Activated CD4-positive, CD25-positive, alpha-beta regulatory T cell (primary cell): ENCODE results near the gene P4HTM.

ENCODE experiments used
- DNase-seq, 4 experiments: peaks; one replicate each; lab custom pipeline; 2025; lab: John Stamatoyannopoulos, UW

P4HTM gene

GRCh38 chr3:48984663-48985062 is 5.4 kb upstream of the P4HTM start:
- no peak for DNase-seq

- no peak for DNase-seq
Observed at GRCh38 chr3:48985831-48986376, 4.1 kb upstream of the P4HTM start.

GRCh38 chr3:48989126-48989795 is 780 bp upstream of the P4HTM start:
- DNase-seq = no peak

DNA sequence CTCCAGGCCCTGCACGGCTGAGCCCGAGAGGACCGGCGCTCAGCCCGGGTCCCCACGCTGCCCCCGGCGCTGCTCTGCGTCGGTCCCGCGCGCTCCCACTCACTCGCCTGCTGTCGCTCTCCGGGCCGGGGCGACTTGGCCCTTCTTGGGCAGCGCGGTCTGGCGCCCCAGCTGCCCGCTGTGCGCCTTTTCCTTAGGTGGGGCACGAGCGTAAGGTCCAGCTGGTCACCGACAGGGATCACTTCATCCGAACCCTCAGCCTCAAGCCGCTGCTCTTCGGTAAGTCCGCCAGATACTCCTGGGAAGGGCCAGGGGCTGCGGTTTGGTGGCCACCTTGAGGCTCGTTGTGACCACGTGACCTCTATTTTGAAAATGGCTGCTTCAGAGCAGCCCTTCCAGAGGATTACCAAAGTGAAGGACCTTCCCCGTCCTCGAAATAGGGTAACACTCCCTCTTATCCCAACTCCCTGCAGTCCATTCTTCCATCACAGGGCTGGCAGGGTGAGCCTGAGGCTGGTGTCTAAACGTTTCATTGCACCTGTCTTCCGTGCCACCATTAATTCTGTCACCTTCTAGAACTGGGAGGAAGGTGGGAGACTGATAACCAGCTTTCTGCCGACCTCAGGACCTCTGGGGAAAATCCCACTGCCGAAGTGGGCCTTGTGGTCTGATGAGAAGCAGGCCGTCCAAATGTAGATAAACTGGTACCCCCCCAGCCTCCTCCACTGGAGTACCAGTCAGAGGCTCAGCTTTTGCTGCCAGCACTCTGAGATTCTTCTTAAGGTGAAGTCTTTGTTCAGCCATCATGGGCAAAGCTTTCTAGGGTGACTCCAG is 812 bp downstream of the P4HTM start:
- DNase-seq = no peak

- DNase-seq = no peak
Observed at GRCh38 chr3:48991851-48992545, 2.0 kb downstream of the P4HTM start.

- no peak for DNase-seq
Observed at GRCh38 chr3:48993834-48994233, 3.8 kb downstream of the P4HTM start.

GRCh38 chr3:48996640-48997039 is 6.6 kb downstream of the P4HTM start:
- no peak for DNase-seq

- no peak for DNase-seq
Observed at GRCh38 chr3:48997102-48997635, 7.1 kb downstream of the P4HTM start.

GRCh38 chr3:48997714-48998637 is 7.9 kb downstream of the P4HTM start:
- no peak for DNase-seq

DNA sequence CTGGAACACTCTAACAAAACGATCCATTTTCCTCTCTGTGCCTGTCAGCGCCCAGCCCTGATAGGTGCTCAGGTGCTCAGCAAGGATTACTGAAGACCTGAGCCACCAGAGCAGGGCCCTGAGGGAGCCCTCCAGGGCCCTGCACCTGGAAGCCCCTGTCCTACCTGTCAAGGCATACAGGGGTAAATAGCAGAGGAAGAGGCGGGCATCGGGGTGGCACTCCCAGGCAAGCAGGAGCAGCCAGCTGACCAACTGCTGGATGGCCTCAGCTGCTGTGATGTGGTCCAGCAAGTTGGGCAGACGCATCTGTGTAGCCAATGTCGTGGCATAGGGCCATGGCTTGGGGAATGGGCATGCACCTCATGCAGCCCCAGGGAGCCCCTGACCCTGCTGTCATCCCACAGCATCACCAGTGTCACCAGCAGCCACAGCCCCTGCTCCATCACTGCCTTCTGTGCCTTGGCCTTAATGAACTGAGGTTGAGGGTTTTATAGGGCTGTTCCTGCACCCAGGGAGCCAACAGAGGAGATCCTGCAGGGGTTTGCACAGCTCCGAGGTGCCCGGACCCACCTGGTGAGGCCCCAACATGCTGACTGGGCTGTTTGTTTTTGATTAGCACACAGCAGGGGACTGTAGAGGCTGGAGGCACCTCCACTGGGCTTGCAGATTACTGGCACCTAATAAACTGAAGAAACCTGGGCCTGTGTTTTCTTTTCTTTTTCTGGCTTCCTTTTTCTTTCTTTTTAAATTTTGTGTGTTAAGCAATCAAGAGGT is 9.2 kb downstream of the P4HTM start:
- DNase-seq = no peak

DNA sequence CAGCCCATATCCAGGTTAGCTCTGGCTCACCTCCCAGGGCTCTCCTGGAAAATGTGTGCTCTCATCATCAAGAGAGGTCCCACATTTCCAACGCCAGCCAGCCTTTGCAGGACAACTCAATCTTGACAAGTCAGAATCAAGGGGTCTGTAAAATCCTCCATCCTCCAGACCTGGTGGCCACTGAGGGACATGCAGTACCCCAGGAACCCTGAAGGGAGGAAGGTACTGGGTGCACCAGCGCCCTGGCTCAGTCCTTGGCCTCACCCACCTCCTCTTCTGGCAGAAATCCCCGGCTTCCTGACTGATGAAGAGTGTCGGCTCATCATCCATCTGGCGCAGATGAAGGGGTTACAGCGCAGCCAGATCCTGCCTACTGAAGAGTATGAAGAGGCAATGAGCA is 11.1 kb downstream of the P4HTM start:
- DNase-seq = no peak

- DNase-seq = no peak
Observed at GRCh38 chr3:49004352-49005302, 14.6 kb downstream of the P4HTM start.

- DNase-seq = no peak
Observed at GRCh38 chr3:49005303-49005680, 15.3 kb downstream of the P4HTM start.

- DNase-seq = no peak
Observed at GRCh38 chr3:49005998-49006397, 16.0 kb downstream of the P4HTM start.

DNA sequence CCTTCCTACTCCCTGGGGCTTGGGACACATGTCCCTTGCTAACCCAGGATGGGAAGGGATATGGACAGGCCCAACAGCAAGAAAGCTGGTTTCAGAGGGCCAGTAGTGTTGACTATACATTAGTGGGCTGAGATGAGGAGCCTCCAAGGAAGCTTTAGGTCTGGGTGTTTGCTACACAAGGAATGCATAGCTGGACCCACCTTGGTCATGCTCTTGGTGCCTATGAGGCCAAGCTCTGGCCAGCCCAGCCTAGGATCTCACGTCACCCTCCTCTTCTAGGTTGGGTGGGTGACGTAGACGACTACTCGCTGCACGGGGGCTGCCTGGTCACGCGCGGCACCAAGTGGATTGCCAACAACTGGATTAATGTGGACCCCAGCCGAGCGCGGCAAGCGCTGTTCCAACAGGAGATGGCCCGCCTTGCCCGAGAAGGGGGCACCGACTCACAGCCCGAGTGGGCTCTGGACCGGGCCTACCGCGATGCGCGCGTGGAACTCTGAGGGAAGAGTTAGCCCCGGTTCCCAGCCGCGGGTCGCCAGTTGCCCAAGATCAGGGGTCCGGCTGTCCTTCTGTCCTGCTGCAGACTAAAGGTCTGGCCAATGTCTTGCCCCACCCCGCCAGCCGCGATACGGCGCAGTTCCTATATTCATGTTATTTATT is 16.5 kb downstream of the P4HTM start:
- no peak for DNase-seq

GRCh38 chr3:49007068-49007770 is 17.2 kb downstream of the P4HTM start, which contains the start of gene WDR6:
TSS of gene WDR6 (plus strand) at chr3:49007391. CDS start at chr3:49007432, 41 bp downstream.
- peak; percentile 91 to 95 (median 94) for DNase-seq

DNA sequence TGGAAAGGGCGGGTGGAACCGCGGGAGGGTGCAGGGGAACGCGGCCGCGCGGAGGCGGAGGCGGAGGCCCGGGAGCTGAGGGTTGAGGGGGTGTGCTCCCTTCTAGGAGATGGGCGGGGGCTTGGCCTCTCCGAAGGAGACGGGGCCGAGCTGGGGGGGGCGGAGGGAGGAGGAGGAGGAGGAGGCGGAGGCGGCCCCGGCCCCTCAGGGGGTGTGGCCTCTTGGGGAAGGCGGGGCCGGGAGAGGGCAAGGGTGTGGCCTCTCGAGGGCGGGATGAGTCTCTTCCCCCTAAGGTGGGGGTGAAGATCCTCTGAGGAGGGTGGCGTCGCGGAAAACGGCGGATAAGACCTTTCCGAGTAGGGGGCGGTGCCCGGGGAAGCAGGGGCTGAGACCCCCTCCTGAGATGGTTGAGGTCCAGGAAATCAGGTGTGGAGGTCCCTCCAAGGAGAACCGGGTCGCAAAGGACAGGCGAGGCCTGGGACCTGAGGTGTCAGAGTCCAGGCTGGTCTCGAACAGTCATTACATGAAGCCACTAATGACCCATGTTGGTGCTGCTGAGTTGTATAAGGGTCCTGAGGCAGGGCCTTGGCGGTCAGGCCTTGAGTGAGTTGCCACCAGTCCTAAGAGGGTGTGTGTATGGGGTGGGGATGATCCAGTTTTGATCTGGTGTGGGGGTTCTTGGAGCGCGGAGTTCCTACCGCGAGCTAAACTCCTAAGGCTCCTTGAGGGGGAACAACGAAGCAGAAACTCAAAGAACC is 17.9 kb downstream of the P4HTM start:
- peak; percentile 69 to 79 (median 76) for DNase-seq
